Upper lobe of right lung (tissue), 1 donor: ENCODE data around the gene NDEL1. TPM values are rescaled to one million over a fixed set of nuclear protein-coding genes. Genes with fewer than 3 reads are reported as not detected.

Experiments used
- ATAC-seq: fragments of 200-7000 bp; cut with Tn5 transposase; one replicate; pipeline ENCODE4 v1.9.1; 2020; ENCODE audit warnings: mild to moderate bottlenecking, moderate library complexity
- DNase-seq: peaks from one replicate; pipeline ENCODE4 v3.0.0-alpha.2; 2020
- H3K27ac ChIP-seq: fragments of 200-600 bp; one replicate; pipeline ENCODE4 v1.8.0; 2022
- H3K27me3 ChIP-seq: fragments of 200-600 bp; one replicate; pipeline ENCODE4 v1.8.0; 2022; ENCODE audit warnings: mild to moderate bottlenecking
- H3K36me3 ChIP-seq: fragments of 200-600 bp; one replicate; pipeline ENCODE4 v1.8.0; 2022
- H3K4me1 ChIP-seq: fragments of 200-600 bp; one replicate; pipeline ENCODE4 v1.8.0; 2022
- H3K4me3 ChIP-seq: fragments of 200-600 bp; one replicate; pipeline ENCODE4 v1.8.0; 2022; ENCODE audit warnings: mild to moderate bottlenecking
- H3K9me3 ChIP-seq: fragments of 200-600 bp; one replicate; pipeline ENCODE4 v1.8.0; 2022
- intact Hi-C: fragments of 100-400 bp; cut with DNase I; formaldehyde crosslinking; loops from one replicate; pipeline ENCODE4 v1.11.0; 2022
- total RNA-seq: library from RNA; stranded (reverse); fragmentation: NEBNext Ultra II Directional; extraction: Animal tissue kit (Norgen Biotek cat#: 25700); gene quantifications from one replicate; pipeline ENCODE4 v1.2.1, GENCODE V29; 2021
- TF ChIP-seq, protein P1 (sequence below): fragments of 200-600 bp; IDR thresholded peaks from one replicate; pipeline ENCODE4 v1.8.0; 2022; ENCODE audit warnings: antibody characterized with exemption
- donor health status: DM: no; HTN: yes; CAD: no; lungs with severe emphysema.

The NDEL1 gene
- total RNA-seq, 1 donor from 2014 or later, result 80.6 TPM

DNA sequence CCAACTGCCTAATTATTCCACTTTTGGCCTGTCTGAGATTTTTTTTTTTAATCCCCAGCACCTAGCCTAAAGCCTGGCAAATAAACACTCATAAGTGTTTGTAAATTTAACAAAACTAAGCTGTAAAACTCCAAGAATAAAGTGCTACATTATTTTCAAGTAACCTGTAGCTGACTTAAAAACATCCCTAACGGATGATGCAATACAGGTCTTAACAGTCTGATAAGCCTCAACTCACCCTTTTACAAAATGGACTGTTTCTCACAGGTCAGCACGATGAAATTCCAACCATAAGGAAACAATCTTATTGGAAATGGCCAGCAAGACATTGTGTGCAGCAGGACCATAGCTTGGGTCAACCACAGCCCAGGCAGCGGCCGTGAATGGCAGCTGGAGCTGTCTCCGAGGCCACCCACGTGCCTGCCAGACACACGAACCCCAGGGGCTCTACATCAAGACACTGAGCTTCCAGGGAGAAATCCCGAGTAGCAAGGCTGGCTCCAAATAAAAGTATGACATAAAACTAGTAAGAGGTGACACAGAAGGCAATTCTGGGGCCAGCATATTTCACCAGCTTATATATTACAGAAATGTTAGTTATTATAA, 58.9 kb downstream of the NDEL1 start:
- Histone ChIP-seq H3K36me3 (peaks cover 72% of the 10 kb centered on the region), H3K4me1 (no peaks in the 10 kb centered on the region), H3K27ac (no peak overlapping the region), H3K9me3 (no peaks in the 10 kb centered on the region), H3K4me3 (no peak overlapping the region), H3K27me3 (no peaks in the 10 kb centered on the region)
- ATAC-seq (no peak), DNase-seq (peak; percentile 53)
- intact Hi-C loops, result no loop called here
- TF ChIP-seq, protein P1, sequence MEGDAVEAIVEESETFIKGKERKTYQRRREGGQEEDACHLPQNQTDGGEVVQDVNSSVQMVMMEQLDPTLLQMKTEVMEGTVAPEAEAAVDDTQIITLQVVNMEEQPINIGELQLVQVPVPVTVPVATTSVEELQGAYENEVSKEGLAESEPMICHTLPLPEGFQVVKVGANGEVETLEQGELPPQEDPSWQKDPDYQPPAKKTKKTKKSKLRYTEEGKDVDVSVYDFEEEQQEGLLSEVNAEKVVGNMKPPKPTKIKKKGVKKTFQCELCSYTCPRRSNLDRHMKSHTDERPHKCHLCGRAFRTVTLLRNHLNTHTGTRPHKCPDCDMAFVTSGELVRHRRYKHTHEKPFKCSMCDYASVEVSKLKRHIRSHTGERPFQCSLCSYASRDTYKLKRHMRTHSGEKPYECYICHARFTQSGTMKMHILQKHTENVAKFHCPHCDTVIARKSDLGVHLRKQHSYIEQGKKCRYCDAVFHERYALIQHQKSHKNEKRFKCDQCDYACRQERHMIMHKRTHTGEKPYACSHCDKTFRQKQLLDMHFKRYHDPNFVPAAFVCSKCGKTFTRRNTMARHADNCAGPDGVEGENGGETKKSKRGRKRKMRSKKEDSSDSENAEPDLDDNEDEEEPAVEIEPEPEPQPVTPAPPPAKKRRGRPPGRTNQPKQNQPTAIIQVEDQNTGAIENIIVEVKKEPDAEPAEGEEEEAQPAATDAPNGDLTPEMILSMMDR, result no peak

DNA sequence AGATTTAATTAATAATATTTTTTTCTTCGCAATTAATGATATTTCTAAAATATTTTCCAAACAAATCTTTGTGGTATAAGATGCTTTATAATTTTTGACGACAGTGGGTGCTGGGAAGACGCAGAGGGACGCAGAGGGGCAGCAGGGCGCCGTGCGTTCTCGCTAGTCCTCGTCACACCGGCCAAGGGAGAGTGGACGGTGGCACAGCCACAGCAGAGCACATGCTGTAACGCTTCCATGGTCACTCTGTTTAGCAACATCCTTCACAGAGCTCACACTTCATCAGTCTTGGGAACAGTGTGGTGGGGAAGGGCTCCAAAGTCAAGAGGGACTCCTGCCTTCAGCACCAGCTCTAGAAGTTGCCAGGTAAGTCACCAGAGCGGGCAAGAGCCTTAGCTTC, 60.4 kb downstream of the NDEL1 start:
- Histone ChIP-seq H3K36me3 (peaks cover 69% of the 10 kb centered on the region), H3K27ac (no peak overlapping the region), H3K27me3 (no peaks in the 10 kb centered on the region), H3K9me3 (no peaks in the 10 kb centered on the region), H3K4me3 (no peak overlapping the region), H3K4me1 (no peaks in the 10 kb centered on the region)
- intact Hi-C loops, result no loop called here
- TF ChIP-seq, protein P1, result no peak
- DNase-seq, result peak; percentile 35
- ATAC-seq, result no peak

DNA sequence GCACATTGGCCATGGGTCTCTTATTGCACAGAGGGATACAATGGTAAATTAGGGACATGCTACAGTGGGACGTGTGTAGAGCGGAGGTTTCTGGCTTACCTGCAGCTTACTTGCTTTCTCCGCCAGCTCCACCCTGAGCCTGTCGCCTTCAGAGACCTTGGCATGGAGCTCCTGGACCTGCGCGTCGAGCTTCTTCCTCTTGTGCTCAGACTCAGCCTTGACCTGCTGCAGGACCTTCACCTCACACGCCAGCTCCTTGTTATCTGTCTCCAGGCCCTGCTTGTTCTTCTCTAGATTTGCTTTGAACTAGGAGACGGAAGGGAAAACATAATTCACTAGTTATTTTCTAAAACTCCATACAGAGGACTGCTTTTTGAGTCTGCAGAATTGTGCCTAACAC, 63.5 kb downstream of the NDEL1 start:
- no peak overlapping the region for H3K4me3 ChIP-seq
- DNase-seq, result peak; percentile 26
- no peak for ATAC-seq
- TF ChIP-seq, protein P1, result no peak
- no peaks in the 10 kb centered on the region for H3K27me3 ChIP-seq
- no peak overlapping the region for H3K27ac ChIP-seq
- no peaks in the 10 kb centered on the region for H3K4me1 ChIP-seq
- peaks cover 40% of the 10 kb centered on the region for H3K36me3 ChIP-seq
- no peaks in the 10 kb centered on the region for H3K9me3 ChIP-seq
- intact Hi-C loops, result no loop called here

DNA sequence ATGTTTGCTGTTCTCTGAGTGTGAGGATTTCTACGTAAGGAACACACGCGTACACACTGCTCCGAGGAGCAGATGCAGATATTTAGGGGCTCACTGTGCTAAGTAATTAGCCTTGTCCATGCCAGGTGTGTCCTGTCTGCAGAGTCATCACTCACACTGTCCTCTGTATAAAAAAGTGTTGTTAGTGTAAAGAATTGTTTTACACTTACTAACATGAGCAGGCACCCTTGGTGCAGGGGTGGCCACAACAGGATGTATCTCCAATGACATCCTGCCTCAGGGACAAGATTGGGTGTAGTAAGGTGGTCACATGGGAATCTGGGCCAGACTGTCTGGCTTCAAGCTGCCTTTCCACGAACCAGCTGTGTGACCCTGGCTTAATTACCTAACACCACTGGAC, 63.9 kb downstream of the NDEL1 start:
- Histone ChIP-seq H3K27me3 (no peaks in the 10 kb centered on the region), H3K27ac (no peak overlapping the region), H3K4me1 (no peaks in the 10 kb centered on the region), H3K36me3 (peaks cover 39% of the 10 kb centered on the region), H3K9me3 (no peaks in the 10 kb centered on the region), H3K4me3 (no peak overlapping the region)
- ATAC-seq (no peak), DNase-seq (peak; percentile 3)
- TF ChIP-seq, protein P1, result no peak
- intact Hi-C loops, result no loop called here

DNA sequence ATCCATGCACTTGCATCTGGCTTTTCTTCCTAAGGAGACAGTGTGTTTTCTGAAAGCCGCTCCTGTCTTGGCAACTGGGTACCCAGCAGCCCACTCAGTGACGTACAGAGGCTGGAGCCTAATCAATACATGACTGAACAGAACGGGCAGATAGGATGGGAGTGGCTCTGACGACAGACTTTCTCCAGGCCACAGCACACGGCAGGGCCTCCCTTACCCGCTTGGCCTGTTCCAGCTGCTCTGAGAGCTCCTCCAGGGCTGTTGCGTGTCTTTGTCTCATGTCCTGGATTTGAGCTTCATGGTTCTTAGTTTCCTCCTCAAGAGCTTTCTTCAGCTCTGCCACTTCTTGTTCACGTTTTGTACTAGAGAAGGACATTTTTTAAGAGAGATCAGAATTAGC, 64.9 kb downstream of the NDEL1 start:
- intact Hi-C loops, result no loop called here
- Histone ChIP-seq H3K4me1 (no peaks in the 10 kb centered on the region), H3K9me3 (no peaks in the 10 kb centered on the region), H3K27ac (no peak overlapping the region), H3K27me3 (no peaks in the 10 kb centered on the region), H3K36me3 (peaks cover 47% of the 10 kb centered on the region), H3K4me3 (no peak overlapping the region)
- TF ChIP-seq, protein P1, result no peak
- peak; percentile 12 for DNase-seq
- ATAC-seq, result no peak

DNA sequence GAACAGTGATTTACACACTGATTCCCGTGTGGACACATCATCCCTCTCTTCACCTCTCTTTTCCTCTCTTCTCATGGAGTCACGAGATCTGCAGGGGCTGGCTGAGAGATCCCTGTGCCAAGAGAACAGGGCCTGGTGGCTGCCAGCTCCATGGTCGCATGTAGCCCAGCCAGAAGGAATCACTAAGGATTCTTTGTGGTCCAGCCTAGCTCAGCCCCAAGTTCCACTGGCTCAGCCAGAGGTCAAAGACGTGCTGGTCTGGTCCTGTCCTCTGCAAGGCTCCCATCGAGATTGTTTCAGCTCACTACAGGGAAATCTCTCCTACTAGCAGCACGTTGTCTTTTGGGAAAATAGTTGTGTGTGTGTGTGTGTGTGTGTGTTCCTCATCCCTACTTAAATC, 66.4 kb downstream of the NDEL1 start:
- ATAC-seq (no peak), DNase-seq (peak; percentile 41)
- Histone ChIP-seq H3K36me3 (peaks cover 47% of the 10 kb centered on the region), H3K4me3 (no peak overlapping the region), H3K4me1 (no peaks in the 10 kb centered on the region), H3K27ac (no peak overlapping the region), H3K27me3 (no peaks in the 10 kb centered on the region), H3K9me3 (no peaks in the 10 kb centered on the region)
- TF ChIP-seq, protein P1, result no peak
- intact Hi-C loops, result no loop called here
